Type B pancreatic cell (in vitro differentiated cells): ENCODE measurements around the gene HOXB9. TPM values are rescaled to one million over a fixed set of nuclear protein-coding genes. Genes with fewer than 3 reads are reported as not detected.
A peak's percentile ranks its signal among the peaks of the same experiment; 100 is the strongest.

Experiments
- DNase-seq: peaks from one replicate; pipeline ENCODE4 v3.0.0; 2021; ENCODE audit warnings: mixed read lengths; ENCODE audit not compliant: unreplicated experiment; ENCODE audit errors: extremely low spot score
- H3K27ac Mint-ChIP-seq: 2 replicates; pipeline ENCODE4 v1.8.0; 2021; ENCODE audit warnings: mild to moderate bottlenecking, mixed read lengths
- H3K27me3 Mint-ChIP-seq: 2 replicates; pipeline ENCODE4 v1.8.0; 2021; ENCODE audit warnings: mixed read lengths
- H3K36me3 Mint-ChIP-seq: 2 replicates; pipeline ENCODE4 v1.8.0; 2021; ENCODE audit warnings: mixed read lengths
- H3K4me1 Mint-ChIP-seq: one replicate; pipeline ENCODE4 v1.8.0; 2021; ENCODE audit warnings: mixed read lengths; ENCODE audit not compliant: unreplicated experiment
- H3K4me3 Mint-ChIP-seq: 2 replicates; pipeline ENCODE4 v1.8.0; 2021; ENCODE audit warnings: mild to moderate bottlenecking, mixed read lengths
- H3K9me3 Mint-ChIP-seq: 2 replicates; pipeline ENCODE4 v1.8.0; 2021; ENCODE audit warnings: mixed read lengths
- total RNA-seq: library from RNA; stranded (reverse); gene quantifications from 2 replicates; pipeline ENCODE4 v1.2.1, GENCODE V29; 2021; ENCODE audit warnings: low replicate concordance
- TF ChIP-seq, protein P1 (sequence below): fragments of 200-600 bp; sonication (generic); conservative IDR thresholded peaks from 2 replicates; pipeline ENCODE4 v1.5.0; 2021; ENCODE audit warnings: antibody characterized with exemption, mild to moderate bottlenecking

The HOXB9 gene
- total RNA-seq, 1 donor from 2014 or later = 9.4 TPM

DNA sequence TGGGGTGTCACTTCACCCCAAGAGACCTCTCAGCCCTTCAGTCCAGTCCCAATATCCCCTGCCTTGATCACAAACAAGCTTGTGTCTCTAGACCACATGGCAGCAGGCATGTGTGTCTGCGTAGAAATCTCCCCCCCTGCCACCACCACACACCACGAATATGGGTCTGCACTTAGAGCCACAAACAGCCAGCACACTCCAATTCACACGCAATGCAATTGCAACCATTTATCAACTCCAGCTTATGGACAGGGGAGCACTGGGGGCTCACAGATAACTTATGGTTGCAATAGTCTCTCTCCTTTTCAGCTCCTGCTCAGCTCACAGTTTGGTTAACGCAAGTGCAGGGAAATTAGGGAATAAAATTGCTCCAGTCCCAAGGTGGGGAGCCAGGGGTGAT lies 2.6 kb downstream of the HOXB9 start:
- TF ChIP-seq, protein P1, sequence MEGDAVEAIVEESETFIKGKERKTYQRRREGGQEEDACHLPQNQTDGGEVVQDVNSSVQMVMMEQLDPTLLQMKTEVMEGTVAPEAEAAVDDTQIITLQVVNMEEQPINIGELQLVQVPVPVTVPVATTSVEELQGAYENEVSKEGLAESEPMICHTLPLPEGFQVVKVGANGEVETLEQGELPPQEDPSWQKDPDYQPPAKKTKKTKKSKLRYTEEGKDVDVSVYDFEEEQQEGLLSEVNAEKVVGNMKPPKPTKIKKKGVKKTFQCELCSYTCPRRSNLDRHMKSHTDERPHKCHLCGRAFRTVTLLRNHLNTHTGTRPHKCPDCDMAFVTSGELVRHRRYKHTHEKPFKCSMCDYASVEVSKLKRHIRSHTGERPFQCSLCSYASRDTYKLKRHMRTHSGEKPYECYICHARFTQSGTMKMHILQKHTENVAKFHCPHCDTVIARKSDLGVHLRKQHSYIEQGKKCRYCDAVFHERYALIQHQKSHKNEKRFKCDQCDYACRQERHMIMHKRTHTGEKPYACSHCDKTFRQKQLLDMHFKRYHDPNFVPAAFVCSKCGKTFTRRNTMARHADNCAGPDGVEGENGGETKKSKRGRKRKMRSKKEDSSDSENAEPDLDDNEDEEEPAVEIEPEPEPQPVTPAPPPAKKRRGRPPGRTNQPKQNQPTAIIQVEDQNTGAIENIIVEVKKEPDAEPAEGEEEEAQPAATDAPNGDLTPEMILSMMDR = no peak
- Mint-ChIP-seq H3K36me3 (no peaks in the 10 kb centered on the region), H3K4me3 (peak overlapping the region; percentile 63), H3K9me3 (no peaks in the 10 kb centered on the region), H3K4me1 (peaks cover 19% of the 10 kb centered on the region), H3K27ac (no peak overlapping the region), H3K27me3 (peaks cover 98% of the 10 kb centered on the region)
- DNase-seq = no peak

DNA sequence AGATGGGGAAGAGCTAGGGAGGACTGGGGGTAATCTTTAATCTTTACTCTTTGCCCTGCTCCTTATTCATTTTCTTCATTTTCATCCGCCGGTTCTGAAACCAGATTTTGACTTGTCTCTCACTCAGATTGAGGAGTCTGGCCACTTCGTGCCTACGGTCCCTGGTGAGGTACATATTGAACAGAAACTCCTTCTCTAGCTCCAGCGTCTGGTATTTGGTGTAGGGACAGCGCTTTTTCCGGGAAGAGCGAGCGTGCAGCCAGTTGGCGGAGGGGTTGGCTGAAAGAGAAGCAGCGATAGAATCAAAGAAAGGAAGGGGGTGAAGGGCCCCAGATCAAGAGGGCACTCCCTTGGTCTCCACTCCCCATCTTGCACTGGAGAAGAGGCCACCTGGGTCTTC lies 3.3 kb downstream of the HOXB9 start:
- Mint-ChIP-seq H3K27me3 (peaks cover 98% of the 10 kb centered on the region), H3K36me3 (no peaks in the 10 kb centered on the region), H3K4me3 (no peak overlapping the region), H3K27ac (no peak overlapping the region), H3K9me3 (no peaks in the 10 kb centered on the region), H3K4me1 (peaks cover 22% of the 10 kb centered on the region)
- no peak for DNase-seq
- TF ChIP-seq, protein P1 = no peak

DNA sequence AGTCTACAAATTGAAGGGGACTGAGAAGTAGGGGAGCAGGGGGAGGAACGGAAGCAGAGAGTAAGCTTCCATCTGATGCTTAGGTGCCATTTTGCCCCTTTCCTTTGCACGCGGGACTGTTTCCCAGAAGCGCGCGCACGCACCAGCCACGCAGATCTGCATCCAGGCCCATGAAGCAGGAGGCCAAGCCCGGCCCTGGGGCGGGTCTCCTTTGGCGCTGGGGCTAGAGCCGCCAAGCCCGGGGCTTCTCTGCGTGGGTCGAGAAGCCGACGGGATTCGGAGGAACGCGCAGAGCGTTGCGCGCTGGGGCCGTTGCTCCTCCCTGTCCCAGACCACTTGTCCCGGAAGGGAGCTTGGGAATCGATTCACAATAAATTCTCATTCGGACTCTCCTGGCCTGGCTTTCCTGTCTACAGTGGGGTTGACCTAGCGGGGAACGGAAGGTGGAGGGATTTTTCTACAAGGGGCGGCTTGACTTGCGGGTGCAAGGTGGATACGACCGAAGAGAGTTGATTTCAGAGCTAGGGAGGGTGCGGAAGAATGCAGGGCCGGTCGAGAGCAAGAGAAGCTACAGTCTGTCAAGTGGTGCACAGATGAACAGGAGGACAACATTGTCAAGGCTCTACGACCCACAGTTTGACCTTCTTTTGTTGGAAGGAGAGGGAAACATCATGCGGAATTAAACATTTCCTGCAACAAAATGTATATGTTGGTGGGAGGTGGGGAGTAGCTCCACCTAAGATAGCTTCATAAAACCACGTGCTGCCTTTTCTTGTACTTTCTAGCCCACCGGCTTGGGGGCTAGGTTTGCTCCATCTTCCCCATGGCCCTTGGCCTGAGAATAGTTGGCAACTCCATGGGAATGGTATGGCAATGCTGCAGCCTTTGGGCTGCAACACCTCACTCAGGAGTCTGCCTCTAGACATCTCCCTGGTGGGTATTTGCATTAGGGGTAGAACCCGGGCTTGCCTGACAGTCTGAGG lies 4.5 kb downstream of the HOXB9 start:
- peaks cover 98% of the 10 kb centered on the region for H3K27me3 Mint-ChIP-seq
- peak overlapping the region; percentile 64 for H3K27ac Mint-ChIP-seq
- TF ChIP-seq, protein P1 = no peak
- H3K4me3 Mint-ChIP-seq = peak overlapping the region; percentile 78
- peaks cover 26% of the 10 kb centered on the region for H3K4me1 Mint-ChIP-seq
- DNase-seq = no peak
- no peaks in the 10 kb centered on the region for H3K36me3 Mint-ChIP-seq
- H3K9me3 Mint-ChIP-seq = no peaks in the 10 kb centered on the region

DNA sequence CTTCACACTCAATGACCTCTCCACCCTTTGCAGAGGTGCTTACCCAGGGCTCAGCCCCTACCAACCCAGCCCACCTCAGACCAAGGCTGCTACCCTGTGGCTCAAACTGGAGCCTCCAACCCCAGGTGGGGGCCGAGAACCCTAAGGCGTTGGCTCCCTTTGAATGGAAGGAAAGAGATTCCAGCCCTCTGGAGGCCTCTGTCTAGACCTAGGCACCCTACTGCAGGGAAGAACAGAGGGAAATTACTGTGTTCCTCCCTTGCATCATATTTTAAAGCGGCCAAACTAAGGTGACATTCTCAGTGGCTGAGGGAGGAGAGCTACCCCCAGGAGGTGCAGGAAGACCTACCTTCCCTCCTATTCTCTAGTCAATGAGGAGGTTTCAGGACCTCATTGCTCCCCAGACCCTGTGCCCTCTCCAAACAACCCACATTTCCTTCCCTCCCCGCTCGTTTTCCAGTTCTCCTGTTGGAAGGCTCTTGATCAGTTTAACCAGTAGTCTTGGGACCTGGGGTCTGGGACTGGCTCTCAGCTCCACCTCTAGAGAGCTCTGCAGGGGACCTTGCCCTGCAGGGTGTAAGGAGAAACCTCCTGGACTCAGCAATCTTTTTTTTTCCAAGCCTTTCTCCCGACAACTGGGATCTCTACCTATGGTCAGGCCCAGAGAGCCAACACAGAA lies 5.6 kb downstream of the HOXB9 start:
- H3K36me3 Mint-ChIP-seq = no peaks in the 10 kb centered on the region
- DNase-seq = no peak
- H3K4me3 Mint-ChIP-seq = peak overlapping the region; percentile 78
- H3K27me3 Mint-ChIP-seq = peaks cover 98% of the 10 kb centered on the region
- no peak overlapping the region for H3K27ac Mint-ChIP-seq
- H3K9me3 Mint-ChIP-seq = no peaks in the 10 kb centered on the region
- TF ChIP-seq, protein P1 = no peak
- peaks cover 26% of the 10 kb centered on the region for H3K4me1 Mint-ChIP-seq

DNA sequence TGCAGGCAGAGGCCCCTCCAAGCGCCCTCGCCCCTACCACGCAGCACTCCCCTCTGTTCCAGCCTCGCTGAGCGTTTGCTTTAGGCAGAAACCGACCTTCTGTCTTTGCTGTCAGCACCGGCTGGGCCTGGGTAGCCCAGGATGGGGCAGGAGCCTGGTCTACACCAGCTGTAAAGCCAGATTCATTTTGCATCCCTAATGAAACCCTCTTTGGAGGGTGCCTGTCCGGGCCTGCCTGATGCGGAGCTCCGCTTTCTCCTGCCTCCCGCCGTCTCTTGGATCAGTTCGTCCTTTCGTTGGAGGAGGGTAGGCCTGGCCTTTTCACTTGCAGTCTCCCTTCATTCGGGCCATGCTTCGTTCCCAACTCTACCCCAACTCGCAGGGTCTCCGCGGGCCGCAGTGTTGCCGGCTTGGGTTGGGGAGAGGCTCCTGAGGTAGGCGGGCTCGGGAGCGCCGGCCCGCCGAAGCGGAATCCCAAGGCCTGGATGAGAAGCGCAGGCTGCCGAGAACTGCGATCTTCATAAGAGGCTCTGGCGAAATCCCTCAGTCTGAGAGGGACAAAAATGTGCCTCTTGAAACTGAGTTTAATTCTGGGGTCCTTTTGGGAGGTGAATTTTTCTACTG lies 6.2 kb downstream of the HOXB9 start:
- no peak for DNase-seq
- Mint-ChIP-seq H3K4me1 (peaks cover 32% of the 10 kb centered on the region), H3K9me3 (no peaks in the 10 kb centered on the region), H3K27ac (peak overlapping the region; percentile 87), H3K36me3 (no peaks in the 10 kb centered on the region), H3K4me3 (peak overlapping the region; percentile 92), H3K27me3 (peaks cover 99% of the 10 kb centered on the region)
- TF ChIP-seq, protein P1 = no peak
